Upper lobe of right lung (tissue), 1 donor: Measurements from ENCODE around the gene CYP2C19. TPM values are rescaled to one million over a fixed set of nuclear protein-coding genes. Genes with fewer than 3 reads are reported as not detected.
"Not testable (repeated sequence)": the region's sequence is repeated elsewhere in the genome, so short reads cannot be mapped to it uniquely, and the experiment has no call there.

ENCODE experiments used
- ATAC-seq: fragments of 200-7000 bp; cut with Tn5 transposase; one replicate; pipeline ENCODE4 v1.9.1; 2020; ENCODE audit warnings: mild to moderate bottlenecking, moderate library complexity
- DNase-seq: peaks from one replicate; pipeline ENCODE4 v3.0.0-alpha.2; 2020
- H3K27ac ChIP-seq: fragments of 200-600 bp; one replicate; pipeline ENCODE4 v1.8.0; 2022
- H3K27me3 ChIP-seq: fragments of 200-600 bp; one replicate; pipeline ENCODE4 v1.8.0; 2022; ENCODE audit warnings: mild to moderate bottlenecking
- H3K36me3 ChIP-seq: fragments of 200-600 bp; one replicate; pipeline ENCODE4 v1.8.0; 2022
- H3K4me1 ChIP-seq: fragments of 200-600 bp; one replicate; pipeline ENCODE4 v1.8.0; 2022
- H3K4me3 ChIP-seq: fragments of 200-600 bp; one replicate; pipeline ENCODE4 v1.8.0; 2022; ENCODE audit warnings: mild to moderate bottlenecking
- H3K9me3 ChIP-seq: fragments of 200-600 bp; one replicate; pipeline ENCODE4 v1.8.0; 2022
- CTCF ChIP-seq: fragments of 200-600 bp; IDR thresholded peaks from one replicate; pipeline ENCODE4 v1.8.0; 2022; ENCODE audit warnings: antibody characterized with exemption
- intact Hi-C: fragments of 100-400 bp; cut with DNase I; formaldehyde crosslinking; loops from one replicate; pipeline ENCODE4 v1.11.0; 2022
- total RNA-seq: library from RNA; stranded (reverse); fragmentation: NEBNext Ultra II Directional; extraction: Animal tissue kit (Norgen Biotek cat#: 25700); gene quantifications from one replicate; pipeline ENCODE4 v1.2.1, GENCODE V29; 2021
- donor health status: DM: no; HTN: yes; CAD: no; lungs with severe emphysema.

CYP2C19 gene
- total RNA-seq, 1 donor from 2014 or later = not detected

- no peaks in the 10 kb centered on the region for H3K36me3 ChIP-seq
- no peaks in the 10 kb centered on the region for H3K9me3 ChIP-seq
Measured at GRCh38 chr10:94757916-94758315, 4.6 kb upstream of the CYP2C19 start.

DNA sequence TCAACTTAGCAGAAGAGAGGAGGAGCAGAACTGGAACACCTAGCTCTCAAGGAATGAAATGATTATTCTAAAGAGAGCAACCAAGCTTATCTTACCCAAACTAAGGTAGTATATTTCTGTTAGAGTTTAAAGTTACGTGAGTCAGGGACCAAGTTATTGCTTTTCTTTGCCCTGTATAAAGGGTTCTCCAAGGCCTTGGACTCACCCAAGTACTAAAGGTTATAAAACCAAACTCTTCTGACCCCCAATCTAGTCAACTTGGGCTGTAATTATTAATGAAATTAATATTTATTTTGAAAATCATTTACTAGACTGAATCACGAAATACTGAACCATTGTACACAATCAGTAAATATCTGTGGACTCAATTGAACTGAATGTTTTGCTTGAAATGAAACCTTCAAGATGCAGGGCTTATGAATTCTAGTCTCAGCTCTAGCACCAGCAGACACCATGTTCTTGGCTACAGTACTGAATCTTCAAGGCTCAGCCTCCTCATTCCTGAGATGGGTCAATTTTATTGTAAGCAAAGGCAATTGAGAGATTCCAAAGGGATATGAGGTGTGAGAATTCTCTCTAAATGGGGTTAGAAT lies 1.8 kb upstream of the CYP2C19 start:
- Histone ChIP-seq H3K9me3 (no peaks in the 10 kb centered on the region), H3K4me3 (no peak overlapping the region), H3K27me3 (no peaks in the 10 kb centered on the region), H3K4me1 (no peaks in the 10 kb centered on the region), H3K27ac (no peak overlapping the region), H3K36me3 (no peaks in the 10 kb centered on the region)
- no peak for TF ChIP-seq CTCF
- DNase-seq (no peak), ATAC-seq (no peak)
- intact Hi-C loops = no loop called here

More at GRCh38 chr10:94757916-94758315, 4.6 kb upstream of the CYP2C19 start:
- H3K27ac ChIP-seq = no peak overlapping the region
- H3K27me3 ChIP-seq = no peaks in the 10 kb centered on the region
- H3K4me1 ChIP-seq = no peaks in the 10 kb centered on the region
- ATAC-seq (no peak), DNase-seq (no peak)
- no peak for TF ChIP-seq CTCF
- intact Hi-C loops = no loop called here
- H3K4me3 ChIP-seq = no peak overlapping the region

DNA sequence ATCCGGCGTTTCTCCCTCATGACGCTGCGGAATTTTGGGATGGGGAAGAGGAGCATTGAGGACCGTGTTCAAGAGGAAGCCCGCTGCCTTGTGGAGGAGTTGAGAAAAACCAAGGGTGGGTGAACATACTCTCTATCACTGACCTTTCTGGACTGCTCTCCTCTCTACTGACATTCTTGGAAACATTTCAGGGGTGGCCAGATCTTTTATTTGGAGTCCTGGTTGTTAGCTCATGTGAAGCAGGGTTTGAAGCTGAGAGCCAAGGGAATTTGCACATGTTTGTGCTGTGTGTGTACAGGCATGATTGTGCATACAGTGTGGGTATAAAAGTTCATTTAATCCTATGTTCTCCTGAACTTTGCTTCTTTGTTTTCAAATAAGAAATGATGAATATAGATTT lies 12.9 kb downstream of the CYP2C19 start:
- intact Hi-C loops, H3K27ac ChIP-seq, H3K27me3 ChIP-seq, H3K4me3 ChIP-seq, H3K36me3 ChIP-seq, DNase-seq, H3K4me1 ChIP-seq, ATAC-seq, H3K9me3 ChIP-seq: not testable (repeated sequence)

DNA sequence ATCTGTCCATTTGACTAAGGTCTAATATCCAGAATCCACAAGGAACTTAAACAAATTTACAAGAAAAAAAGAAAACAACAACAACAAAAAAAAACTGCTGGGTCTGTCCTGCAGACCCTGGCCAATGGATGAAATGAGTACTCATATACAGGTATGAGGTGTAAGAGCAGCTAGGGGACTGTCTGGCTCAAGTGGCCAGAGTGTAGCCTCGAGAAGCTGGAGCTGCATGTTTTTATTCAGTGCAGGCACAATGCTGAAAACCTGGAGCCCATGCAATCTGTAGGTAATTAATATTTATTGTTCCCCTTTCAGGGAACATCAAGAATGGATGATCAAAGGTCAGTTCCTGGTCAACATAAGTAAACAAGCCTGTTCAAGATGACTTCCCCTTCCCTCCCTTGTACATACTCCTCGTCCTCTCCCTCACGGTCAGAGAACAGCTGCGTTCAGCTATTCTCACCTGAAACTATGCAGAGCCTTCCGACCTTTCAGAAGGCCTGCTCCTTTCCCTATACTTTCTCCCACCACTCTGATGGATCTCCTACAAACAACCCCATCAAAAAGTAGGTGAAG lies 15.5 kb downstream of the CYP2C19 start:
- H3K36me3 ChIP-seq = no peaks in the 10 kb centered on the region
- intact Hi-C loops = no loop called here

DNA sequence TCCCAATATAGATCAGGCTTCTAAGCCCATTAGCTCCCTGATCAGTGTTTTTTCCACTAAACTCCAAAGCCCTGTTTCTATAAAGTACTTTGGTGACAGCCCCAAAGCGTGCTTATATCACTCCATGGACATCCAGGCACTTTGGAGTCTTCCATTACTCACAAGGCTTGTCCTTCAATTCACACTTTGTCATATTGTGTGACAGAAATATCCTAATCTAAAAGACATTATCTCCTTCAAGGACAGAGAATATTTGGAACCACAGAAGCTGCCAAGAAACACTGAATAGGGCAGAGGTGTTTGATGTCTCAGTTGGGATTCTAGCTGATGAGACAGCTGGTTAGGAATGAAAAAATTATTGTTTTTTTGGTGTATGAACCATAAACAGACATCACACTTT lies 18.4 kb downstream of the CYP2C19 start:
- no peak overlapping the region for H3K4me3 ChIP-seq
- TF ChIP-seq CTCF = no peak
- intact Hi-C loops = no loop called here
- no peak overlapping the region for H3K27ac ChIP-seq
- no peaks in the 10 kb centered on the region for H3K4me1 ChIP-seq
- DNase-seq (no peak), ATAC-seq (no peak)
- H3K9me3 ChIP-seq = no peaks in the 10 kb centered on the region
- H3K36me3 ChIP-seq = no peaks in the 10 kb centered on the region
- no peaks in the 10 kb centered on the region for H3K27me3 ChIP-seq

More for the DNA sequence above, 15.5 kb downstream of the CYP2C19 start:
- Histone ChIP-seq H3K4me1 (no peaks in the 10 kb centered on the region), H3K27ac (no peak overlapping the region), H3K4me3 (no peak overlapping the region), H3K27me3 (no peaks in the 10 kb centered on the region), H3K9me3 (no peaks in the 10 kb centered on the region)
- DNase-seq (no peak), ATAC-seq (no peak)
- no peak for TF ChIP-seq CTCF

DNA sequence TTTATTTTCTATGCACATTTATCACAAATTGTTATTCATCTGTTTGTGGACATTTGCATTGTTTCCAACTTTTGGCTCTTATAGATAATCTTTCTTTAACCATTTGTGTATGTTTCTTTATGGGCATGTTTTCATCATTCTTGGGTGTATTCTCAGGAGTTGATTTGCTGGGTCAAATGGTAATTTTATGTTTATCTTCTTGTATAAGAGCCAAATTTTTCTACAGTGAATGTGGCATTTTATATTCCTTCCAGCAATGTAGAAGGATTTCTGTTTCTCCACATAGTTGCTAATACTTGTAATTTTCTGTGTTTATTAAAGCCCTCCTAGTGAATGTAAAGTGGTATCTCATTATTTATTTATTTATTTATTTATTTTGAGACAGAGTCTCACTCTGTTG lies 21.8 kb downstream of the CYP2C19 start:
- no peak overlapping the region for H3K27ac ChIP-seq
- no peaks in the 10 kb centered on the region for H3K9me3 ChIP-seq
- no peak overlapping the region for H3K4me3 ChIP-seq
- ATAC-seq = no peak
- TF ChIP-seq CTCF = no peak
- no peaks in the 10 kb centered on the region for H3K36me3 ChIP-seq
- DNase-seq = no peak
- no peaks in the 10 kb centered on the region for H3K4me1 ChIP-seq
- intact Hi-C loops = no loop called here
- H3K27me3 ChIP-seq = no peaks in the 10 kb centered on the region
